NOMO-1 (cell line): ENCODE results near the gene U2SURP.

Experiments used
- DNase-seq, 2 experiments: peaks; one replicate each; lab custom pipeline; 2025; ENCODE audit not compliant: unreplicated experiment in 2 of 2; lab: John Stamatoyannopoulos, UW

Gene U2SURP

GRCh38 chr3:143001369-143002082 lies at the start of gene U2SURP:
Gene U2SURP (plus strand): TSS chr3:143001570. CDS start chr3:143001629, 59 bp downstream.
- peak; percentile 99 for DNase-seq

- DNase-seq, result no peak
Measured at GRCh38 chr3:142951794-142952193, 49.6 kb upstream of the U2SURP start.

- DNase-seq, result no peak
Measured at GRCh38 chr3:142952272-142953193, 48.8 kb upstream of the U2SURP start.

GRCh38 chr3:142953443-142953842 lies 47.9 kb upstream of the U2SURP start:
- DNase-seq, result no peak

GRCh38 chr3:142958707-142959106 lies 42.7 kb upstream of the U2SURP start:
- DNase-seq, result no peak

GRCh38 chr3:142960322-142960850 lies 41.0 kb upstream of the U2SURP start:
- no peak for DNase-seq

- DNase-seq, result no peak
Measured at GRCh38 chr3:142961539-142961938, 39.8 kb upstream of the U2SURP start.

GRCh38 chr3:142962175-142962519 lies 39.2 kb upstream of the U2SURP start:
- DNase-seq, result no peak

- DNase-seq, result no peak
Measured at GRCh38 chr3:142962520-142963233, 38.7 kb upstream of the U2SURP start.

GRCh38 chr3:142963234-142963515 lies 38.2 kb upstream of the U2SURP start:
- DNase-seq, result no peak

GRCh38 chr3:142963516-142964448 lies 37.6 kb upstream of the U2SURP start, which contains the start of gene PAQR9:
Gene PAQR9 (minus strand): TSS chr3:142963674. CDS start chr3:142963336, 338 bp downstream.
- peak in 1 of 2 experiments; percentile 58 for DNase-seq

GRCh38 chr3:142965581-142965980 lies 35.8 kb upstream of the U2SURP start:
- peak; percentile 42 to 73 for DNase-seq

GRCh38 chr3:142966808-142967207 lies 34.6 kb upstream of the U2SURP start:
- DNase-seq, result no peak

GRCh38 chr3:142968319-142969025 lies 32.9 kb upstream of the U2SURP start:
- DNase-seq, result no peak

GRCh38 chr3:142971431-142971830 lies 29.9 kb upstream of the U2SURP start:
- DNase-seq, result no peak

GRCh38 chr3:142972092-142972753 lies 29.1 kb upstream of the U2SURP start:
- no peak for DNase-seq

- DNase-seq, result no peak
Measured at GRCh38 chr3:142973217-142974009, 28.0 kb upstream of the U2SURP start.
